ENCODE data around the gene SYNDIG1. TPM values are rescaled to one million over a fixed set of nuclear protein-coding genes. Genes with fewer than 3 reads are reported as not detected.

SYNDIG1 gene
- total RNA-seq, 4 donors from 2014 or later = 0.20 to 1.3 (median 0.66) TPM; not detected in 1

DNA sequence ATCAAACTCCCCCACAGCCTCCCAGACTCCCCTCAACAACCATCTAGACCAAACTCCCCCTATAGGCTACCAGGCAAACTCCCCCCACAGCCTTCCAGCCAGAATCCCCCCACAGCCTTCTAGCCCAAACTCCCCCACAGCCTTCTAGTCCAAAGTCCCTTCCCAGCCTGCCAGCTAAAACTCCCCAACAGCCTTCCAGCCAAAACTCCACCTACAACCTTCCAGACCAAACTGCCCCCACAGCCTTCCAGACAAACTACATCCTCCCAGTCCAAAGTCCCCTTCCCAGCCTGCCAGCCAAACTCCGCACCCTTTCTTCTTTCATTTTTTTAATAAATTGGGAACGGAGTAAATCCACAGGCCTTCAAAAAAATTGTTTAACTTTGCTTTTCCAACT is 37.4 kb upstream of the SYNDIG1 start:
- Histone ChIP-seq H3K4me1 (no peaks in the 10 kb centered on the region), H3K9me3 (no peaks in the 10 kb centered on the region), H3K36me3 (no peaks in the 10 kb centered on the region), H3K27me3 (no peaks in the 10 kb centered on the region), H3K4me3 (no peak overlapping the region), H3K27ac (no peak overlapping the region)
- in situ Hi-C loops (cut with MboI; ENCODE audit: low sequenced_read_pairs in 4 of 4) (no loop called here), intact Hi-C loops (cut with DNase I; ENCODE audit: low total_unique reads) (no loop called here)
- no peak for ATAC-seq
- TF ChIP-seq, protein P1, sequence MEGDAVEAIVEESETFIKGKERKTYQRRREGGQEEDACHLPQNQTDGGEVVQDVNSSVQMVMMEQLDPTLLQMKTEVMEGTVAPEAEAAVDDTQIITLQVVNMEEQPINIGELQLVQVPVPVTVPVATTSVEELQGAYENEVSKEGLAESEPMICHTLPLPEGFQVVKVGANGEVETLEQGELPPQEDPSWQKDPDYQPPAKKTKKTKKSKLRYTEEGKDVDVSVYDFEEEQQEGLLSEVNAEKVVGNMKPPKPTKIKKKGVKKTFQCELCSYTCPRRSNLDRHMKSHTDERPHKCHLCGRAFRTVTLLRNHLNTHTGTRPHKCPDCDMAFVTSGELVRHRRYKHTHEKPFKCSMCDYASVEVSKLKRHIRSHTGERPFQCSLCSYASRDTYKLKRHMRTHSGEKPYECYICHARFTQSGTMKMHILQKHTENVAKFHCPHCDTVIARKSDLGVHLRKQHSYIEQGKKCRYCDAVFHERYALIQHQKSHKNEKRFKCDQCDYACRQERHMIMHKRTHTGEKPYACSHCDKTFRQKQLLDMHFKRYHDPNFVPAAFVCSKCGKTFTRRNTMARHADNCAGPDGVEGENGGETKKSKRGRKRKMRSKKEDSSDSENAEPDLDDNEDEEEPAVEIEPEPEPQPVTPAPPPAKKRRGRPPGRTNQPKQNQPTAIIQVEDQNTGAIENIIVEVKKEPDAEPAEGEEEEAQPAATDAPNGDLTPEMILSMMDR (IDR thresholded peaks at IDR 0.05 in 4 of 5, conservative IDR thresholded peaks at IDR 0.05 in 1 of 5) = no peak
- no peak for TF ChIP-seq POLR2A (IDR thresholded peaks at IDR 0.05)
- DNase-seq = no peak

DNA sequence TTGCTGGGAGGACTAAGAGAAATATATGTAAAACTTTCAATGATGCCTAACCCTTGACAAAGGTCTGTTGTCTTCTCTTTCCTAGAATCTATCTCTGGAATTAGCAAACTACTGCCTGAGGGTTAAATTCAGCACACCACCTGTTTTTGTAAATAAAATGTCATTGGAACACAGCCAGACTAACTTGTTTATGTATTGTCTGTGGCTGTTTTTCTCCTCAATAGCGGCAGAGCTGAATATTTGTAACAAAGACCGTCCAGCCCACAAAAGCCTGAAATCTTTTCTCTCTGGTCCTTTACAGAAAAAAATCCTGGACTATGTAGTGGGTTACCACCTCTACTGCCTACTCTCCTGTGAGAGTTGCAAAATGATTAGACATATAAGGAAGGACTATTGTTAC is 33.3 kb upstream of the SYNDIG1 start:
- in situ Hi-C loops (cut with MboI; ENCODE audit: low sequenced_read_pairs in 4 of 4) = no loop called here
- intact Hi-C loops (cut with DNase I; ENCODE audit: low total_unique reads) = no loop called here
- no peaks in the 10 kb centered on the region for H3K9me3 ChIP-seq

DNA sequence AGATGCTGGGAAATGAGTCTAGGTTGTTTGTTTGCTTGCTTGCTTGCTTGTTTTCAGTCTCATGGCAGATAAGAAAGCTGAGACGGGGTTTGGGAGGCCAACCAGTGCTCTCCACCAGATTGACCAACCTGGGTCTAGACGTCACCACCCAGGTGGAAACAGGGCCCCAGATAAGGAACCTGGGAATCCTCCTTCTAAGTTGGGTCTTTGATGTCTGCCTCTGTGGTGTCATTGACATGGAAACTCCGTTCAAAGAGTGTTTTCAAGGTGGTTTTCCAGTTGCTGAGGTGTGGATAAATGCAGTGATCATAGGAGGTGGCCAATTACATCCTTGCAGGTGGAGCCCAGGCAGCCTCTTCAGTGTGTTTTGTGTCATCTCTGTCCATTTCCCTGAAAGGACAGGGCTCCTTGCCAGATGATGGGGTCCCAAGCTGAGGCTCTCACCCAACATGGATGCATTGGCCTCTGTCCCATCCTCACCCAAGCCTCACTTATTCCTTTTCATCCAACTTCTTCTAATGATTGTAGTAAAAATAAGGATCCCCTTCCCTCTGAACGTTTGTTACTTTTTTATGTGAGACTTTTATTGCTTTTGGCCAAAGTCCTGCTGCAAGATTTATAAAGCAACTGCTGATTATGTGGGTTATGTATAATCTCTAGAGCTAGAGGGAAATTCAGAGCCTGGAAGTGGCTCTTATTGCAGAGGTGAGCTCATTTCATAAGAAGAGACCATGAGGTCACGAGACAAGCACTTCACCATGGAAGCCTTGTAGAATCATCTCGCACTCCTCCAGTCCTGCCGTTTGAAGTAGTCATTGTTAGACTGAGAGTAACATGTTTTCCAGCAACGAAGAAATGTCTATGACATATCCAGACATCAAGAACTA is 32.0 kb upstream of the SYNDIG1 start:
- Histone ChIP-seq H3K9me3 (no peaks in the 10 kb centered on the region), H3K36me3 (no peaks in the 10 kb centered on the region), H3K4me3 (no peak overlapping the region), H3K27ac (no peak overlapping the region), H3K4me1 (no peaks in the 10 kb centered on the region), H3K27me3 (no peaks in the 10 kb centered on the region)
- no peak for TF ChIP-seq POLR2A (IDR thresholded peaks at IDR 0.05)
- TF ChIP-seq, protein P1 (IDR thresholded peaks at IDR 0.05 in 4 of 5, conservative IDR thresholded peaks at IDR 0.05 in 1 of 5) = no peak
- no peak for DNase-seq
- intact Hi-C loops (cut with DNase I; ENCODE audit: low total_unique reads) (no loop called here), in situ Hi-C loops (cut with MboI; ENCODE audit: low sequenced_read_pairs in 4 of 4) (no loop called here)
- ATAC-seq = no peak

More for the DNA sequence above, 33.3 kb upstream of the SYNDIG1 start:
- Histone ChIP-seq H3K36me3 (no peaks in the 10 kb centered on the region), H3K4me3 (no peak overlapping the region), H3K4me1 (no peaks in the 10 kb centered on the region), H3K27ac (no peak overlapping the region), H3K27me3 (no peaks in the 10 kb centered on the region)
- no peak for ATAC-seq
- no peak for TF ChIP-seq POLR2A (IDR thresholded peaks at IDR 0.05)
- TF ChIP-seq, protein P1 (IDR thresholded peaks at IDR 0.05 in 4 of 5, conservative IDR thresholded peaks at IDR 0.05 in 1 of 5) = no peak
- no peak for DNase-seq

DNA sequence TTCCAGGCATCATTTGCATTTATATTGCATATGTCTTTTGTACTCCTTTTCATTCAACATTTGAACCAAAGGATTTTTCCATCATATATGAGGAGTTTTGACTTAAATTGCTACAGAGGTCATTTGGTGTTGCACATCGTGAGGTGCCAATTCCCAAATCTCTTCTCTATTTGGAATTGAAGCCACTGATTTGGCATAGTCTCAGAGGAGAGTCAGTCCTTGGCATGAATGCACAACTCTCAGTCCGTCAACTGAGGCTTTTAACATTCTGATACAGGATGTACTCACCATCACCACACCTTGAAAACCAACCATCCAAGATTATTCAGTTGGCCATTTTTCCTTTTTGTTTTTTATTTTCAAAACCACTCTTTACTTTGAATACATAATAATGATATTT is 31.1 kb upstream of the SYNDIG1 start:
- no peaks in the 10 kb centered on the region for H3K4me1 ChIP-seq
- ATAC-seq (no peak), DNase-seq (no peak)
- H3K9me3 ChIP-seq = no peaks in the 10 kb centered on the region
- in situ Hi-C loops (cut with MboI; ENCODE audit: low sequenced_read_pairs in 4 of 4) = no loop called here
- H3K36me3 ChIP-seq = no peaks in the 10 kb centered on the region
- TF ChIP-seq POLR2A (IDR thresholded peaks at IDR 0.05) = no peak
- TF ChIP-seq, protein P1 (IDR thresholded peaks at IDR 0.05 in 4 of 5, conservative IDR thresholded peaks at IDR 0.05 in 1 of 5) = no peak
- H3K4me3 ChIP-seq = no peak overlapping the region
- intact Hi-C loops (cut with DNase I; ENCODE audit: low total_unique reads) = no loop called here
- no peak overlapping the region for H3K27ac ChIP-seq
- H3K27me3 ChIP-seq = no peaks in the 10 kb centered on the region

Measured in gastrocnemius medialis (tissue), 4 donors.